HepG2 (cell line): Measurements from ENCODE around the gene RAB40C. TPM values are rescaled to one million over a fixed set of nuclear protein-coding genes. Genes with fewer than 3 reads are reported as not detected.

ENCODE experiments used
- ATAC-seq: fragments of 200-7000 bp; cut with Tn5 transposase; 3 replicates; pipeline ENCODE4 v1.9.1; 2020; ENCODE audit warnings: mild to moderate bottlenecking, moderate library complexity
- BruUV-seq: library from RNA; stranded (reverse); fragments of 400-500 nt; replicated peaks from 2 replicates; lab custom pipeline; 2021; lab: Mats Ljungman, UMichigan
- CTCF ChIA-PET: fragments of 300-600 bp; formaldehyde crosslinking; extraction: SDS; loops from one replicate; lab custom pipeline; 2021; ENCODE audit warnings: low total read pairs, inconsistent platforms, low intra/inter-chr PET ratio; lab: Yijun Ruan, JAX
- POLR2A ChIA-PET: fragments of 350-600 bp; sonication (Branson Sonifier 250); formaldehyde crosslinking; loops from one replicate; lab custom pipeline; 2020; ENCODE audit warnings: antibody characterized with exemption, inconsistent platforms; lab: Yijun Ruan, JAX
- DNase-seq: peaks from one replicate; pipeline ENCODE4 v3.0.0-alpha.2; 2015; ENCODE audit warnings: low spot score
- FAIRE-seq: peaks from 3 replicates; lab custom pipeline; 2011; peaks lifted over from hg19 to GRCh38; lab: Jason Lieb, UNC
- H2AFZ ChIP-seq: one replicate; pipeline ENCODE4 v1.6.1; 2011; ENCODE audit warnings: low read length, inconsistent platforms
- H3K27ac ChIP-seq: fragments of 300-600 bp; 3 replicates; pipeline ENCODE4 v1.8.0; 2011; ENCODE audit warnings: mixed run types, mild to moderate bottlenecking, mixed read lengths, low read length, inconsistent platforms; ENCODE audit not compliant: insufficient read depth; ENCODE audit errors: extremely low read length
- H3K27me3 ChIP-seq, 2 experiments: fragments of 200-600 bp in 1 of 2; 2 replicates in 1 of 2; 3 replicates in 1 of 2; pipeline versions ENCODE4 v1.6.0 to v1.8.0; 2011; ENCODE audit warnings: low read length in 2 of 2, mild to moderate bottlenecking in 2 of 2, moderate library complexity in 2 of 2, inconsistent platforms in 1 of 2; ENCODE audit not compliant: insufficient read depth in 2 of 2, control insufficient read depth in 1 of 2
- H3K36me3 ChIP-seq, 2 experiments: fragments of 200-600 bp in 1 of 2; replicated peaks in 1 of 2; 2 replicates in 1 of 2; 3 replicates in 1 of 2; pipeline versions ENCODE4 v1.5.1 to v1.8.0; 2011; ENCODE audit warnings: low read length in 2 of 2, inconsistent platforms in 1 of 2; ENCODE audit not compliant: insufficient read depth in 2 of 2, control insufficient read depth in 1 of 2
- H3K4me1 ChIP-seq: 2 replicates; pipeline ENCODE4 v1.5.1; 2012; ENCODE audit warnings: low read length, inconsistent platforms; ENCODE audit not compliant: insufficient read depth
- H3K4me2 ChIP-seq: 2 replicates; pipeline ENCODE4 v1.6.0; 2011; ENCODE audit warnings: low read depth, low read length, inconsistent platforms
- H3K4me3 ChIP-seq, 3 experiments: fragments of 200-600 bp in 1 of 3; sonication (generic), shearing (Covaris generic) in 1 of 3; replicated peaks in 1 of 3; 2 replicates each; pipeline ENCODE4 v1.5.1; 2011 to 2016; ENCODE audit warnings: low read length in 3 of 3, inconsistent platforms in 2 of 3, low read depth in 2 of 3, mild to moderate bottlenecking in 2 of 3, control low read depth in 1 of 3, mixed read lengths in 1 of 3; ENCODE audit not compliant: insufficient read depth in 1 of 3
- H3K79me2 ChIP-seq: one replicate; pipeline ENCODE4 v1.6.1; 2011; ENCODE audit warnings: low read length, inconsistent platforms; ENCODE audit not compliant: insufficient read depth
- H3K9ac ChIP-seq: 2 replicates; pipeline ENCODE4 v1.6.0; 2011; ENCODE audit warnings: mild to moderate bottlenecking, low read depth, low read length, inconsistent platforms; ENCODE audit not compliant: insufficient read depth
- H3K9me3 ChIP-seq: 2 replicates; pipeline ENCODE4 v1.5.1; 2012; ENCODE audit warnings: mild to moderate bottlenecking, low read length
- H4K20me1 ChIP-seq: 2 replicates; pipeline ENCODE4 v1.6.0; 2011; ENCODE audit warnings: inconsistent platforms, mild to moderate bottlenecking, low read length, moderate library complexity; ENCODE audit not compliant: insufficient read depth
- AGO2 ChIP-seq: fragments of 200-400 bp; formaldehyde crosslinking; optimal IDR thresholded peaks from 2 replicates; pipeline ENCODE3; 2017; ENCODE audit warnings: mild to moderate bottlenecking, low read depth, low read length, moderate library complexity
- ATF7 ChIP-seq, 2 experiments: fragments of 450-650 bp in 1 of 2; sonication (generic) in 1 of 2; formaldehyde crosslinking in 1 of 2; IDR thresholded peaks; 2 replicates each; pipeline versions ENCODE4 v1.4.0 to v1.6.1; 2016 to 2020; ENCODE audit warnings: antibody characterized with exemption in 1 of 2, mild to moderate bottlenecking in 1 of 2, missing genetic modification reagents in 1 of 2
- KDM2A ChIP-seq: sonication (generic); formaldehyde crosslinking; IDR thresholded peaks from 2 replicates; pipeline ENCODE4 v1.4.0; 2020; ENCODE audit warnings: low read depth, missing genetic modification reagents, borderline replicate concordance
- MTA1 ChIP-seq: sonication (generic); formaldehyde crosslinking; IDR thresholded peaks from 2 replicates; pipeline ENCODE4 v1.4.0; 2020; ENCODE audit warnings: missing genetic modification reagents, mild to moderate bottlenecking, borderline replicate concordance
- MXD3 ChIP-seq: IDR thresholded peaks from 2 replicates; pipeline ENCODE4 v1.6.1; 2016; ENCODE audit warnings: mild to moderate bottlenecking, missing biosample characterization, missing genetic modification reagents
- MYC ChIP-seq: sonication (generic); formaldehyde crosslinking; IDR thresholded peaks from 2 replicates; pipeline ENCODE4 v1.9.0; 2021; ENCODE audit warnings: missing genetic modification reagents, borderline replicate concordance
- NCOR1 ChIP-seq: fragments of 200-600 bp; sonication (generic); IDR thresholded peaks from 2 replicates; pipeline ENCODE4 v1.7.0; 2017; ENCODE audit warnings: antibody characterized with exemption, low read length, borderline replicate concordance
- PCBP1 ChIP-seq: fragments of 200-400 bp; formaldehyde crosslinking; IDR thresholded peaks from 2 replicates; pipeline ENCODE4 v1.6.1; 2017; ENCODE audit warnings: mild to moderate bottlenecking, low read depth, low read length, borderline replicate concordance
- POGZ ChIP-seq: sonication (generic); formaldehyde crosslinking; IDR thresholded peaks from 2 replicates; pipeline ENCODE4 v1.4.0; 2020; ENCODE audit warnings: mild to moderate bottlenecking, missing genetic modification reagents
- POLR2AphosphoS5 ChIP-seq: IDR thresholded peaks from 2 replicates; pipeline ENCODE4 v1.6.1; 2012; ENCODE audit warnings: low read depth, low read length
- RNF2 ChIP-seq: fragments of 450-650 bp; conservative IDR thresholded peaks from 2 replicates; pipeline ENCODE4 v1.6.1; 2016; ENCODE audit warnings: low read depth
- SMARCE1 ChIP-seq: fragments of 450-650 bp; IDR thresholded peaks from 2 replicates; pipeline ENCODE4 v1.6.1; 2017; ENCODE audit warnings: borderline replicate concordance
- ZNF232 ChIP-seq: sonication (generic); formaldehyde crosslinking; IDR thresholded peaks from 2 replicates; pipeline ENCODE4 v1.4.0; 2020; ENCODE audit warnings: missing genetic modification reagents, borderline replicate concordance
- ZNF256 ChIP-seq: sonication (generic); formaldehyde crosslinking; conservative IDR thresholded peaks from 2 replicates; pipeline ENCODE4 v1.4.0; 2020; ENCODE audit warnings: missing genetic modification reagents
- ZNF281 ChIP-seq: sonication (generic); formaldehyde crosslinking; IDR thresholded peaks from 2 replicates; pipeline ENCODE4 v1.4.0; 2020; ENCODE audit warnings: missing genetic modification reagents, borderline replicate concordance
- WGBS: methylation state at CpG from one replicate; pipeline ENCODE4 v1.1.6; 2017; ENCODE audit warnings: low lambda C conversion rate; 5-methylcytosine and 5-hydroxymethylcytosine counted together
- in situ Hi-C: cut with HindIII; loops from 2 replicates; pipeline ENCODE4 v1.10.0; 2017; ENCODE audit warnings: low pct_unique_long_range_greater_than_20kb; ENCODE audit not compliant: extremely low pct_ligation_motif_present
- intact Hi-C: fragments of 100-400 bp; cut with micrococcal nuclease; formaldehyde crosslinking; loops from one replicate; pipeline ENCODE4 v1.10.0; 2022; ENCODE audit not compliant: unreplicated experiment
- polyA plus RNA-seq, 8 experiments: library from polyadenylated mRNA; depleted of rRNA in 3 of 8; stranded (reverse) in 7 of 8; unstranded in 1 of 8; fragments of >200 nt; fragmentation: Illumina TruSeq in 4 of 8; extraction: Trizol in 4 of 8; gene quantifications; 2 replicates each; pipeline versions ENCODE4 v1.2.1 to v1.2.3, GENCODE V29; 2011 to 2016; ENCODE audit warnings: low read depth in 4 of 8, missing spikeins in 1 of 8, mixed read lengths in 1 of 8; ENCODE audit not compliant: insufficient read depth in 1 of 8
- total RNA-seq, 5 experiments: library from RNA; depleted of rRNA; stranded (reverse); fragments of >200 nt; fragmentation: Illumina TruSeq; extraction: Trizol; gene quantifications; 2 replicates each; pipeline ENCODE4 v1.2.3, GENCODE V29; 2016; ENCODE audit warnings: low read depth in 1 of 5
- TF ChIP-seq, protein P1 (sequence below): sonication (generic); formaldehyde crosslinking; IDR thresholded peaks from 2 replicates; pipeline ENCODE4 v1.4.0; 2020; ENCODE audit warnings: mild to moderate bottlenecking, missing genetic modification reagents

Gene RAB40C
- total and polyA plus RNA-seq, 2 of the 13 experiments (the other 11 are each of a cell fraction or from before 2014, with no cell fraction given) = 7.7 to 11.5 TPM

DNA sequence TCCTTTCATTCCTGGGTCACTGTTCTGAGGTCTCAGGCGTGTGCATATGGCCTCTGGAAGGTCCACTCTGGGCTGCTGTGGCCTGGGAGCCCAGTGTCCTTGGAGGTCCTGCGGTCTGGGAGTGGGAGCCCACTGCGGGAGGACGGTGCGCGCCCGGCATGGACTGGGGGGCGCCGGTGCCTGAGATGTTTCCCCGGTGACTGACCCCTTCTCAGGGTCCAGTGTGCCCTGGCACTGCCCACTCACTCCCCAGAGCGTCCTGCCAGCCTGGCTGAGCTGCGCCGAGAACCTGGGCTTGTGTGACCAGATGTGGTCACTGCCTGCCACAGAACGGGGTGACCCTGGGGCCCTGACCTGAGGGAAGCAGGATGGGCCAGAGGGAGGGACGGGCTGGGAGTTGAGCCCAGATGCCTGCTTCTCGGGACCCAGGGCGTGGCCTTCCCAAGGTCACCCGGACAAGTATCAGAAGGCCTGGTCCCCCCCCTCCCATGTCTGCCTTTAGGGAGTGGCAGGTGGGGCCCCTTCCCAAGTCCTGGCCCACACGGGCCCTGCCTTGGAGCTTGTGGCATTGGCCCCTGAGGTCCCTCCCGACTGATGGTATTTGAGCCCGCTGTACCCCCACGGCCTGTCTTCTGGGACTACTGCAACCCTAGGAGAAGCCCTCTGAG lies 84.5 kb downstream of the RAB40C start (continued):
- peak; percentile 16; the same call in 1 of the 2 replicates for TF ChIP-seq MTA1
- no peak for TF ChIP-seq MXD3
- TF ChIP-seq POLR2AphosphoS5 = 0 out of 2 replicates have a peak, but pooled peaks have one; percentile 7

GRCh38 chr16:674968-675883 lies 85.4 kb downstream of the RAB40C start, which contains the start of gene RHBDL1:
RHBDL1 (plus strand) TSS chr16:675671; CDS start chr16:675791, 120 bp downstream.
- no peaks in the 10 kb centered on the region for H3K9me3 ChIP-seq
- peak within 1 kb of the TSS; percentile 42 to 74 (median 52); a peak in 5 of 6 replicates for H3K4me3 ChIP-seq
- FAIRE-seq (no peak), DNase-seq (peak; percentile 26), ATAC-seq (peak; percentile 1)
- peaks cover 18 to 32% of the 10 kb centered on the region in 2 experiments; a peak in 4 of 5 replicates for H3K36me3 ChIP-seq
- no peaks in the 10 kb centered on the region for H3K79me2 ChIP-seq
- in situ Hi-C loops = no loop called here
- CTCF ChIA-PET = no interaction called here
- H3K9ac ChIP-seq = peak within 1 kb of the TSS; percentile 58
- no peak within 1 kb of the TSS for H2AFZ ChIP-seq
- POLR2A ChIA-PET = interaction anchor here (0.8 to 1.9 kb wide), 6 partner anchors 8 to 45 kb away, joined by 3 to 12 read pairs (median 4); partner anchors contain the start of genes RHOT2, WDR24 and WDR90
- H3K4me2 ChIP-seq = peak within 1 kb of the TSS; percentile 87
- peaks cover 35% of the 10 kb centered on the region for H3K4me1 ChIP-seq
- no TSS peak for BruUV-seq
- H4K20me1 ChIP-seq = no peaks in the 10 kb centered on the region
- WGBS = 31% methylated on average over 9 of the region's 73 CpGs
- peak within 1 kb of the TSS; percentile 60 for H3K27ac ChIP-seq
- no peaks in the 10 kb centered on the region; a peak in 1 of 5 replicates for H3K27me3 ChIP-seq
- intact Hi-C loops = no loop called here
- TF ChIP-seq PCBP1 (0 out of 2 replicates have a peak, but pooled peaks have one; percentile 44), ZNF256 (CRISPR knock-in tag) (no peak), AGO2 (peak; percentile 93), KDM2A (peak; percentile 94; the same call in 1 of the 2 replicates), POGZ (CRISPR knock-in tag) (no peak), ZNF232 (CRISPR knock-in tag) (no peak), RNF2 (no peak), SMARCE1 (no peak), ATF7 (IDR thresholded peaks at IDR 0.05) (no peak), ATF7 (CRISPR knock-in tag; IDR thresholded peaks at IDR 0.05) (no peak), ZNF281 (CRISPR knock-in tag) (peak; percentile 34; the same call in 1 of the 2 replicates), MXD3 (peak; percentile 49; the same call in 1 of the 2 replicates), NCOR1 (no peak), MYC (0 out of 2 replicates have a peak, but pooled peaks have one; percentile 11)
- TF ChIP-seq, protein P1, sequence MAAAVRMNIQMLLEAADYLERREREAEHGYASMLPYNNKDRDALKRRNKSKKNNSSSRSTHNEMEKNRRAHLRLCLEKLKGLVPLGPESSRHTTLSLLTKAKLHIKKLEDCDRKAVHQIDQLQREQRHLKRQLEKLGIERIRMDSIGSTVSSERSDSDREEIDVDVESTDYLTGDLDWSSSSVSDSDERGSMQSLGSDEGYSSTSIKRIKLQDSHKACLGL (CRISPR knock-in tag) = peak; percentile 65
